ENCODE measurements around the gene WDR7.

Gene WDR7

DNA sequence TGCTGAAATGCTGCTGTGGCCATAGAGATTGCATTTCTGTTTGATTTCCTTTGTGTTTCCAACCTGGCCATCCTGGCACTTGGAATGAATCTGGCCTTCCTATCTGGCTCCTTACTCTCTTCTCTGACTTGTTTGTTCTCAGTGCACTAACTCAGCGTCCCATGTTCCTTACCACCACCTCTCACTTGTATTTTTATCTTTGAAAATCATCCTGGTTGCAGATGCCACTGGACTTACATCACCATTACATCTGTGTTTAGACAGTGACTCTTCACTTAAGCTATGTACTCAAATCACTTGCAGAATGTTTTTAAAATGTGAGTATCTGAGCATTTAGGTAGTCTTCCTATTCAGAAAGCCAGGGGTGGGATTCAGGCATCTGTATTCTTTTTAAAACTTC, 239.5 kb downstream of the WDR7 start:
- peak; percentile 41 for DNase-seq (ENCODE audit: low spot score)

DNA sequence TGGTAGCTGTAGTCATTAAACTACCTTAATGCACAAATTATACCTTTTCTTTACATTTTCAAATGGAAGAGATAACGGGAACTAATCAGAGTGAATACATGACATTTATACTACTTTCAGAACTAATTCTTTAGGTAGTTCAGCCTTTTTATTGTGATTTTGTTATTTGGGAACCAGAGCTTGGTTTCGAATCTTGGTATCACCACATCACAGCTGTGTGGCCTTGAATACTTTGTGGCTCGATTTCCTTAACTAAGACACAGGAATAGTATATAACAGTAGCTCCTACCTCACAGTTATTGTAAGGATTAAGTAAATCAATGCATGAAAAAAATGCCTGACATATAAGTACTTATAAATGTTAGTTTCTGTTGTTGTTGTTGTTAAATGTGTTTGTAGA, 240.0 kb downstream of the WDR7 start:
- DNase-seq (ENCODE audit: low spot score) = no peak

DNA sequence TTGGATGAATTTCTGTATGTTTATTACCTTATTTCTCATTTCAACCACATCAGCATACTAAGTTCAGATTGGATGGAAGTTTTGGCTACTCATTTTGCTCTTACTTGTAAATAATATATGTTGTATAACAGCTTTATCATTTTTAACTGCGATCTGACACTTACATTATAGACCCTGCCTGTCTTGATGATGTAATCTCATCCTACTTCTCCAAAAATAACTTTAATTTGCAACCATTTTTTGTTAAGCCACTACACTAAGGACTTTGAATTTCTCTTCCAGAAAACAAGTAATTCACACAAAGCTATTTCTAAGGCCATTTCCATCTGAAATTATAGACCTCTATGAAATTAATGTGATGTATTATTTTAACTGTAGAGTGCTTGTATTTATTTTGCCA, 240.7 kb downstream of the WDR7 start:
- DNase-seq (ENCODE audit: low spot score) = no peak

DNA sequence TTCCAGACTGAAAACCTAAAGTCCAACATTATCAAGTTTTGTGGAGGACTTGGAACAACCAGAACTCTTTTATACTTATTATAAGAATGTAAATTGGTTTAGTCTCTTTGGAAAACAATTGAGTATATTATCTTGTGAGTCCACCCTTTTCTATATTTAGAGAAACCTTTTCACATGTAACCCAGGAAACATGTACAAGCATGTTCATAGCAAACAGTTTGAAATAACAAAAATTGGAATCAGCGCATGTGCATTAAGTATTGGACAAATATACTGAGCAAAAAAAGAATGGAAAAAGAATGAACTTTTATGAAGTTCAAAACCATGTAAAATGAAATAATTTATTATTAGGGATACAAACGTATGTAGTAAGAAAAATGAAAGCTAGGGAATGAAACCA, 246.0 kb downstream of the WDR7 start:
- DNase-seq (ENCODE audit: low spot score) = no peak

DNA sequence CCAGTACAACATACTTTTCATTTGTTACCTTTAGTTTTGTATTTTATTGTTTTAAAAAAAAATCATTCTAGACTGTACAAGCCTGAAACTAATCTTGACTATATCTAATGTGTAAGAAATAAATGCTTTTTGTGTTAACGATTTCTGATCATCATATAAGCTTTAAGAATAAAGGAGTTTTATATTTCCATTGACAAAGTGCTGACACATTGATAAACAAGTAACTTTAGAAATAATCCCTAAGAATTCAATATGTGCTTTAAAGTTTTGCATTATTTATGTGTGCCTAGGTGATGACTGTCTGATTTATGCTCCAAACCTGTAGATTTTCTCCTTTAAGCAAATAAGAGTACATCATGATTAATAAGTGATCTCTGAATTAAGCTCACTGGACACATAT, 248.5 kb downstream of the WDR7 start:
- DNase-seq (ENCODE audit: low spot score) = no peak

DNA sequence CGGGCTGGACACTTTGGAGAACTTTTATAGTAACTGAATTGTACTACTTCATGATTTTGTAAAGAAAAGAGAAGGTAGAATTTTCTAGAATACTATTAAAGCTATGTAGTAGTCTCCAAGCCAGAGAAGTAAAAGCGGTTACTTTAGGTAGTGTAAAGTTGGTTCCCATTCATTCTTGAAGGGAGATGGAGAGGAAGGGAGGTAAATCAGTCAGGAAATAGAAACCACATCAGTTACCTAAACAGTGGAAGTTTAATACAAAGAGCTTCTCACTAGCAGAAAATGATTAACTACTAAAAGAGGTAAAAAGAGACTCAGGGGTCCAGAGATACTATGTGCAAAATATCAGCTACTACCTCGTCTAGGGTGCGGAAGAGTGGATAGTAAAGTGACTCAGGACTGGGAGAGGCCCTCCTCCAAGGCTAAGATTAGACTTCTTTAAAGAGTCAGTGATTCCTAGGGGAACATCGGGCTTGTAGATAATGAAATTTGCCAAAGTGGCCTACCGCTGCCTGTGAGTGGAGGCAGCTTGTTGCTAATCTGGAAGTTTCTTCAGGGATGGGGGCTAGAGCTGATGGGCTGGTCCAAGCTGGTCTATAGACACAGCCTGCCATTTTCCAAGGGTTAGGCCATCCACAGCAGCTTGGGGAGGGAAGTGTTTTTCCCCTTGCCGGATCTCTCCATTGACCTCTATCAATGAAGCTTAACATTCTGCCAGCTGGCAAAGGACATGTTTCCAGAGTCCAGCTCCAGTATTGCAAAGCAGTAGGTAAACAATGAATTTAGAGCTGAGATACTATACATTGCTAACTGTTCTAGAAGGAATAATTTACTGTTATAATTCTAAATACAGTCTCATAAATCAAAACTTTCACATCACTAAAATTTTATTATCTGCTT, 249.3 kb downstream of the WDR7 start:
- no peak for DNase-seq (ENCODE audit: low spot score)

DNA sequence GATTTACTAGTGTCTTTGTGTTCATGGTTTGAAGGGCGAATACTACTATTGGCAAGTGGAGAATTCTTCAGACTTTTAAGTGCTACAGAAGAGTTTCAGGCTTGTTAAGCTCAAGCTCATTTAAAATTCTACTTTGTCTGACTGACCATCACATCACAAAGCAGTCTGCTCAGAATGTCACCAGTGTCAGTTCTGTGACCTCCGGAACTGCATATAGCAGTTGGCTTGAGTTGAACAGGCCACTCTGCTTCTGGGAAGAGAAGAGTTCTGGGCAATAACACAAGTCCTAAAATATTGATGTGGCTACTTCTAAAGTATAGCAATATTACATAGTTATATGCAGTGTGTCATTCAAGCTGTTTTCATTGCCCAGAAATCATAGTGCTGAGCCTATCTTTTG, 250.8 kb downstream of the WDR7 start:
- DNase-seq (ENCODE audit: low spot score) = no peak

DNA sequence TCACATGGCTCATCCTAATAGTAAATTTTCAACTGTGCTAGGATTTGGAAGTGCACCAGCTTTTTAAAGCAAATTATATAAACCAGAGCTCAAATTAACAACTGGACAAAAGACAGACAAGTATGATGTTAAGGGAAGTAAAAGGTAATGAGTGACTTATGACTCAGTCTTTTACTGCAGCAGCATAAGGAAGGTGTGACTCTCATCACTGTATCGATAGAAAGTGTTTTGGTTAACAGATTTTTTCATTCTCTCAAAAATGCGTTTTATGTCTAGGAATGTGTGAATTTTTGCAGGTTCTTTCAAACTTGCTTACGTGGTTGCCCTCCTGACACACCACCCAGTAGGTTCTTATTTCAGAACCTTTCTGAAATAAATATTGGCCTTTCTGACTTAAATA, 251.5 kb downstream of the WDR7 start:
- no peak for DNase-seq (ENCODE audit: low spot score)

DNA sequence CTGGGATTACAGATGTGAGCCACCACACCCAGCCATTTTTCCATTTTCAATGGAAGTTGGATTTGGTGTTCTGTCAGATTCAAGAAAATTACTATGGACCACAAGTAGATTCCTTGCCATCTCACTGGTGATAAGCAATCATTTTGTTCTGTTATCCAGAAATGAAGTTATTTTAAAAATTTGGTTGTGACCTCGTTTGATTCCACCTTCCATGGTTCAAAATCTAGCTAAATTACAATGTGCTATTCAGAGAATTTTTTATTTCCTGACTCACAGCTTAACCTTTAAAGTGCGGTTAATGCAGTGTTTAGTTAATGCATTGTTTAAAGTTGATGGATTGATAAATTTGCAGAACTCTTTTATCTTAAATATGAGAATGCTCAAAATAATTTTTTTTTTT, 252.5 kb downstream of the WDR7 start:
- no peak for DNase-seq (ENCODE audit: low spot score)

DNA sequence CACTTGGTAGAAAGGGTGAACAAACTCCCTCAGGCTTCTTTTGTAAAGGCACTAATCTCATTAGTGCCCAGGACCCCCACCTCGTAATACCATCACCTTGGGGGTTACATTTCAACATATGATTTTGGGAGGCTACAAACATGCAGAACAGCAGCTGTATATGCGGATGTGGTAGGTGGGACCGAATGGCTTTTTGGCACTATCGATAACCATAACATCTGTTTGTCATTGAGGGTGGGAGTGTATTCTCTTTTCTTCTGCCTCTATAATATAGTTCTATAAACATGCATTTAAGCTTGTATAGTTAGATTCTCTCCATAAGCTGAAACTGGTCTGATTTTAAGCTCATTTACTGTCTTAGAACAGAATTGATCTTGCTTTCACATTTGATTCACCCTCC, 256.6 kb downstream of the WDR7 start:
- DNase-seq (ENCODE audit: low spot score) = no peak

DNA sequence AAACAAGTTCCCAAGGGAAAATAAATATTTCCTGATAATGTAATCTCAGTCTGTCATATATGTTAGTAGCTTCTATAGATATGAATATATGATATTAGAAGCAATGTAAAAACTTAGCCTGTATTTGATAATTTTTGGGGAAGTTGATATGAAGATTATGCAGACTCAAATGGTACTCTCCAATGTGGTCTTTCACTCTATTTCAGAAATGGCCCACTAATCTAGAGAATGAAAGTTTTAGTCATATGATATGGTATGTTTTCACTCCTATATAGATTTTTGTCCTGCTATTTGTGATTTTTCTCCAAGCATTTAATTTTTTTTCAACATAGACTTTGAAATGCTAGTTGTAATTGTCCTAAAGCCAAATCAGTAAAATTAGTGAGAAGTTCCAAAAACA, 259.1 kb downstream of the WDR7 start:
- no peak for DNase-seq (ENCODE audit: low spot score)

DNA sequence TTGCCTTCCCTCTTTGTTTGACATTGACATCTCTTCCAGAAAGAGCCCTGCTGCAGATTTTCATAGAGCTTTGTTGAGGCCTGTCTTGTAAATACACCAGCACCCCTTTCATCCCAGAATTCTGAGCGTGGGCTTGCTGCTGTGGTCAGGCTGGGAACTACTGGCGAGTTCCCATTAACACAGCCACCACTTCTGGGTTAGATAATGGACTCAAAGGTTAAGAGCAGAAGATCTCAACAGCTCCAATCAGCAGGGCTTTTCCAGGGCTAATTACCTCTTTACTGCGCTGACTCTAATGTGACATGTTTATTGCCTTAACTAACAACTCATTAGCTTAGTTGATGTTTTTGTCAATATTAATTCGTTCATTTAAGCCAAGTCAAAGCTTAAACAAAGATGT, 259.8 kb downstream of the WDR7 start:
- no peak for DNase-seq (ENCODE audit: low spot score)

DNA sequence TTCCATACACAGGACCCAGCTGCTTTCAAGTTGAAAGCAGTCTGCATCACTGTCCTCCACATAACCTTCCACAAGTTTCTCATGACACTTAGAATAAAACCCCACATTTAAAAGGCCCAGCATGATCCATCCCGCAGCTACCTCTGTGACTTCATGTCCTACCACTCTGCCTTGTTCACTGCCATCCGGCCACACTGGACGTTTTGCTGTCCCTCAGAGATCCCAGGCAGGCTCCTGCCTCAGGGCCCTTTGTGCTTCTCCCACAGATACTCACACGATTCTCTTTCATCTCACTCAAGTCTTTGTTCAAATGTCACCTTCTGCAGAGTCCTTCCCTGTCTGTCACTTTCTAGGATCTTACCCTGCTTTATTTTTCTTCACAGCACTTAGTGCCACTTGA, 262.8 kb downstream of the WDR7 start:
- no peak for DNase-seq (ENCODE audit: low spot score)

DNA sequence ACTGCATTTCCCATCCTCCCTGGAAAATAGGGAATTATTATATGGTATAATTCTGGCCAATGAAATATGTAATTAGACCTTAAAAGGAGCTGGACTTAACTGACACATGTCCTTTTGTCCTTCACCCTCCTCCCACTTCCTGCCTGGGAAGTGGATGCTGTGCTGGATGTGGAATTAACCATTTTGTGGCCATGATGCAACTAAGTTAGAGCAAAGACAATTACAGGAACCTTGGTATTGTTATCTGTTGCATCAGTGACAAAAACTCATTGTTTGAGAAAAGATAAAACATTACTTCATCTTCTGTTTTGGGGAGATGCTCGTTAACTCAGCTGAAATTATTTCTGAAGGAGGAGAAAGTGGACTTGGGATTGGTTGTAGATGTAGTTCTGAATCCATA, 268.0 kb downstream of the WDR7 start:
- DNase-seq (ENCODE audit: low spot score) = no peak

DNA sequence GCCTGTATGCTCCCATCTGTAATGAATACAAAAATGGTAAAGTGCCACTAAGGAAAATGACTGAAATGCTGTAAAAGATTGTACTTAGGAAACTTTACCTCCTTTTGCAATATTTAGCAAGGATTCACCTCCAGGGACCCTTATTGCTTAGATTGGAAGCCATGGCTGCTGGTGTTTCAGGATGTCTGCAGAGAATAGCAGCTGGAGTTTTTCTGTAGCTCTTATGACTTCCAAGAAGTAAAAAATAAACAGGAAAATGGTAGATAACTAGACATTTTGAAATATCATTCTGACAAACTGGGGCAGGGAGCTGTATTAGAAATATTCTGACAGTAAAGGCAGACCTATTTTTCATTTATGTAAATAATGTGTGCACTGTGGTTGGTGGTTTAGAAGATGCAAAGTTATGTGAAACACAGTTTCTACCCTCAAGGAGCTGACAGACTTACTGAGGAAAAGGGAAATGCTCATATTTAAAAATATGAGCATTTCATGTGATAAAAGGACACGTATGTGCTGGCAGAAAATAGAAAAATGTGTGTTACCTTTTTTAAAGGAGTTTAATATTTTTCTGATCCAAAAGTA, 270.8 kb downstream of the WDR7 start:
- no peak for DNase-seq (ENCODE audit: low spot score)

DNA sequence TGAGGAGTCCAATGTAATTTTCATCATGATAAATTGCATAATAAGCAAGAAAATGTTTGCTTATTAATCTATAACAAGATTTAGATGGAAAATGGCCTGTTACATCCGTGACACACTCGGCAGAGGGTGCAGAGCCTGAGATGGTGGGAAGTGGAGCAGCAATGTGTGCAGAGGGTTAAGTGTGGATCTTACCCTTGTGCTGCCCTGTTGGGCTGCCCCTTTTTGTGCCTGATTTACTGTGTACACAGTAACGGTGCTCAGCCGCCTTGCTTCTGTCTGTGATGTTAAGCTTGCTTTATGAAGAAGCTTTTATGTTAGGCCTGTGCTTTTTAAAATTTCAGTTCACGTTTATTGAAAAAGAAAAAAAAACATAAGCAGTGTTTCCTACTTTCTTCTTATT, 275.6 kb downstream of the WDR7 start:
- DNase-seq (ENCODE audit: low spot score) = no peak

DNA sequence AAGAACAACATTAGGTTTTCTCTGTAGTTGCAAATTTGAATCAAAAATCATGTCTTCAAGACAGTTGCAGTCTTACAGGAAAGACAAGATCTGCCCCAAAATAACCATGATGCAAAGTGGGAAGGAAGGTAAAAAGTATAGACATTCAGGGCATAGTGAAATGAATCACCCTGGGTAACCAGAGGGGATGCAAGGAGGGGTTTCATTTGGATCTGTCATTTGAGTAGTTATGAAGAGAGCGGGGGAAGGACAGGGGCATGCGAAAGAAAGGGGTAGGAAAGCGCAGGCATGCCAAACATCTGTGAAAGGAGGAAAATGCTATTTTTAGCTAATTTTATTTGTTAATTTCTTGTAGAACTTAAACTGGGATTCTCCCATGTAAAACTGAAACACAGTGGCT, 276.6 kb downstream of the WDR7 start:
- DNase-seq (ENCODE audit: low spot score) = no peak

DNA sequence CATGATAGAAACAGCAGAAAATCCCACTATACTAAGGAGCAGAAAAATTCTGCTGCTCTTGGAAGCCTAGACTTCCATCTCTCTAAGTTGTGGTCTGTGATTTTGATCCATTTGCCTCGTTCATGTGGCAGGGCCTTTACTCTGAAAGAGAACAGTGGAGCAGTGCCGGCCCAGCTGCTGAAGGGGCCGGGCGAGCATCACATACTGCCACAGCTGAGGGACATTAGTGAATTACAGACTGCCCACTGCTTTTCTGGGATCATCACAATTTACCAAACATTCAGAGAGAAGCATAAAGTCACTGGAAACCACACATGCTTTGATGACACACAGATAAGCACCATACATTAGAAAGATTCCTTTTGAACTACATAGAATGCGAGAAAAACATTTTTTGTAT, 278.7 kb downstream of the WDR7 start:
- DNase-seq (ENCODE audit: low spot score) = no peak

DNA sequence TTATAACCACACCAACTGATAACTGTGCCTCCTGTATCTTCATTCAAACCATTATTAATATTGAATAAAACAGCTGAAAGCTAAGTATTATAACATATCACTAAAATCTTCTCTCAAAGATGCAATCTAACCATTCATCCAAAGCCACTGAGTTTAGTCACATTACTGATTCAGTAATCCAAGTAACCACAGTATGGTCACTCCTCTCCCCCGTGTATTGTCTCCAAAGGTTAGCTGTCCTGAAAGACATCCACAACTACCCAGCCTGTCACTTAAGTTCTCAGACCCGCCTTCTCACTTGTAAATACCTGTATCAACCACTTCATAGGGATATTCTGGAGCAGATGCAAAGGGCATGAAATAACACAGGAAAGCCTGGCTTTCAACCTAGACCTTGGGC, 282.3 kb downstream of the WDR7 start:
- no peak for DNase-seq (ENCODE audit: low spot score)

DNA sequence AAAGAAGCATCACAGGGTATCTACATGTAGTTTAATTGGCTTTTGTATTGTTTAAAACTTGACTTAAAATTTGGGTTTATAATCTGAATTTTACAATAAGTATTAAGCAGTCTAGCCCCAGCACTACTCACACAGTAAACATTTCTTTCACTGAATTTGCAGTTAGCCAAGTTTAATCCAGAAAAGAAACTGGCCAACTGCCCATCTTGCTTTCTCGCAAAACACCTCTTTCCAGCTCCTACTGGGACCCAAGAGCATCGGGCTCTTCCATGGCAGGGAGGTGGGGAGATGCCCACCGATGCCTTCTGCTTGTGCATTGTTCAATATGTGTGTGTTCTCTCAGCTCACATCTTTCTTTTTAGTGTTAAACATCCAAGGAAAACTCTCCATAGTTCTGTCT, 283.0 kb downstream of the WDR7 start:
- no peak for DNase-seq (ENCODE audit: low spot score)

DNA sequence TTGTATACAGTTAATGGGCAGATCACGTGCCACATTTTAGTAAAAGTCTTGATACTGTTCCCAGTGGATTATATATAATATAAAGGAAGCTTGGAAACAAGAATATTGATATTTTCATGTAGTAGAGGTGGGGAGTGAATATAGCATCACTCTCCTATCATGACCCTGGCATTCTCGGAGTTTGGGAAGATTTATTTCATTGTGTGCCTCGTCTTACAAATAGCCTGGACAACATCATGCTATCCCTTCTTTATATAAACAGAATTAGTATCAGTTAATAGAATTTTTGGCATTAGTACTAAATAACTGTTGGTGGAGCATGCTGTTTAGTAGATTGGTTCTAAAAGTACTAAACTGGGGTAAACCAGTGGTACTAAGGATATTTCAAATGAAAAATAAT, 283.7 kb downstream of the WDR7 start:
- DNase-seq (ENCODE audit: low spot score) = no peak

DNA sequence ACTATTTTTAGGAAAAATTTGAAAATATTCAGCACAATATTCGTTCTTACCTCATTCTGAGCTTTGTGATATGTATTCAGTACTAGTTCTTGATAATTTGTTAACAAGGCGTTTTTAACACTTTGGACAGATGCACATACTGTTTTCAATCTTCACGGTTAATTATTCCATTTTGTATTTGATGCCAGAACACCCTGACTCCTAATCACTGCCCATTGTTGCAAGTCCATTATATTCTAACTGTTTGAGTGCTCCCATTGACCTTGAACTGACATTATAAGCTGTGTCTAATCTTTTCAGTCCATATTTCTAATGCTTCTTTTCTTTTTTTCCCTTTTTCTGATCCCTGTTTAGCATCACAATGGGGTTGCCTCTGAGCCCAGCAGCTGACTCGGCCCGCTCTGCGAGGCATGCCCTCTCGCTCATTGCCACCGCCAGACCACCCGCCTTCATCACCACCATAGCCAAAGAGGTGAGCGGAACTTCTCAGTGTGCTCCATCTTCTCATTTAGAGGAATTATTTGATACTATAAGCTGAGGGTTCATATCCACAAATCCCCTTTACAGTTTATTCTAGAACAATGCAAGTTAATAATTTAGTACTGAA, 284.4 kb downstream of the WDR7 start:
- DNase-seq (ENCODE audit: low spot score) = no peak

DNA sequence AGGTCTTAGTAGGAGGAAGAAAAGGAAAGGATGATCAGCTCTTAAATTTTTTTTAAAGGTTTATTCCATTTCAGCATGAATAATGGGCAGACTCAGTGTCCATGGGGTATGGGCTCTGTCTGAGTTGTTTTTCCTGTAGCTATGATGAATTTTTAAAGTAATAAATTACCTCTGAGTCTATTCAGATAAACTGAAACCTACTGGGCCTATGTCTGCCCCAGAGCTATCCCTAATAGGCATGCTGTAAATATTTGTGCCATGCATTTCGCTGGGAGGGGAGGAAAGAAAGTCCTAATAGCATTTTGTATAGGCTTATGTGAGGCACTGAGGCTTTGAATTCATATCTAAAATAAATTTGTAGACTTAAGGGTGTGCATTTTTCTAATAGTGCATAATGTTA, 285.3 kb downstream of the WDR7 start:
- DNase-seq (ENCODE audit: low spot score) = no peak
